GM19193 (cell line): Measurements from ENCODE around the gene SUZ12.

Experiments
- POLR2A ChIP-seq: IDR thresholded peaks from 4 replicates; pipeline ENCODE4 v1.6.1; 2011; ENCODE audit not compliant: insufficient read depth, insufficient read length; ENCODE audit errors: extremely low read depth

Gene SUZ12

DNA sequence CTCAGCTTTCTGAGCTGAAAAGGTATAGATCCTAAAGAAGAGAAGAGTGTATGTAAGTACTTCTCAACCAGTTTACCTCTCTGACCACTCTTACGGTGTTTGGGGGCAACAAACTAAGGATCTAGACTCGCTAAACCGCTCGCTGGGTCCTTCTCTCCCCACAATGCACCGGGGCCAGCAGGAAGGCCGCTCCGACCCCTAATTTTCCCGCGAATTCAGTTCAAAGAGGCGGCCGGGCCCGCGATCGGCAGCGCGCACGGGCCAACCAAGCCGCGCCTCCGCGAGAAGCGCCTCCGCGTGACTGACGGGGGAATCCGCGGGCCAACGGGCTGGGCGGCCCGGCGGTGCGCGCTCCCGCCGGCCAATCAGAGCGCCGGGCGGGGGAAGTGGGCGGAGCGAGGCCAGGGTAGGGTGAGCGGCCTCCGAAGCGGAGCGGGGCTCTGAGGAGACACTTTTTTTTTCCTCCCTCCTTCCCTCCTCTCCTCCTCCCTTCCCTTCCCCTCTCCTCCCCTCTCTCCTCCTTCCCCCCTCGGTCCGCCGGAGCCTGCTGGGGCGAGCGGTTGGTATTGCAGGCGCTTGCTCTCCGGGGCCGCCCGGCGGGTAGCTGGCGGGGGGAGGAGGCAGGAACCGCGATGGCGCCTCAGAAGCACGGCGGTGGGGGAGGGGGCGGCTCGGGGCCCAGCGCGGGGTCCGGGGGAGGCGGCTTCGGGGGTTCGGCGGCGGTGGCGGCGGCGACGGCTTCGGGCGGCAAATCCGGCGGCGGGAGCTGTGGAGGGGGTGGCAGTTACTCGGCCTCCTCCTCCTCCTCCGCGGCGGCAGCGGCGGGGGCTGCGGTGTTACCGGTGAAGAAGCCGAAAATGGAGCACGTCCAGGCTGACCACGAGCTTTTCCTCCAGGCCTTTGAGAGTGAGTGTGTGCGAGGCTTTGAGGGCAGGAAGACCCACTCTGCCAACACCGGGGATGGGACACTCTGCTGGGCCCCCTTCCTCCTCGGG lies at the start of gene SUZ12:
TSS of gene SUZ12 (plus strand) at position 393 of the 995 bp plus-strand sequence. CDS start at position 633, 240 bp downstream.
- TF ChIP-seq POLR2A: peak; percentile 79

DNA sequence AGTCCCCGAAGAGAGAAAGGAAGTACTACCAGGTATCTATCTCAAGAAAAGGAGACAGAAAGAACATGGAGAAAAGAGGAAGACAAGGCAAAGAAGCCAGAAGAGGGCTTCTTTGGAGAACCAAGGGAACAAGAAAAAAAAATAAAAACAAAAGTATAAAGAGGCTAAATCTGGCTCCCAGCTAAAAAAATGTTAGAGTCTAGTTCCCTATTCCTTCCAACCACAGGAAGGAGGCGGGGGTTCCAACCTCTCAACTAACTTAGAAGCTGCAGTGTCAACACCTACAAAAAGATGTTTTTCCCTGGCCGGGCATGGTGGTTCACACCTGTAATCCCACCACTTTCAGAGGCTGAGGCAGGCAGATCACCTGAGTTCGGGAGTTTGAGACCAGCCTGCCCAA lies 48.7 kb upstream of the SUZ12 start:
- no peak for TF ChIP-seq POLR2A

DNA sequence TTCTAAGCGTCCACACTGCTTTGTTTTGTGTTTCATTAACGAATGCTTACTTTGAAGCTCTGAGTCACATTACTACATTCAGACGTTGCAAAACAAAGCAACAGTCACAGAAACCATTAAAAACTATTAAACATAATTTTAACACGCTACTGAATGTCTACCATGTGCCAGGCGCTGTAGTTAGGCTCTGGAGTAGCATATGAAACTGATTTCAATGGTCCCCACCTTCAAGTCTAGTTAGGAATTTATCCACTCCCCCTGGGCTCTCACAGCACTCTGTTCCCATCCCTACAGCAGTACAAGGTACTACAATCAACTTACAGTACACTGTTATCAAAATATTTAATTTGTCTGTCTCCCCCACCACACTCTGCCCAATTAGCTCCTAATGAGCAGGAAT lies 35.9 kb upstream of the SUZ12 start:
- TF ChIP-seq POLR2A: no peak

DNA sequence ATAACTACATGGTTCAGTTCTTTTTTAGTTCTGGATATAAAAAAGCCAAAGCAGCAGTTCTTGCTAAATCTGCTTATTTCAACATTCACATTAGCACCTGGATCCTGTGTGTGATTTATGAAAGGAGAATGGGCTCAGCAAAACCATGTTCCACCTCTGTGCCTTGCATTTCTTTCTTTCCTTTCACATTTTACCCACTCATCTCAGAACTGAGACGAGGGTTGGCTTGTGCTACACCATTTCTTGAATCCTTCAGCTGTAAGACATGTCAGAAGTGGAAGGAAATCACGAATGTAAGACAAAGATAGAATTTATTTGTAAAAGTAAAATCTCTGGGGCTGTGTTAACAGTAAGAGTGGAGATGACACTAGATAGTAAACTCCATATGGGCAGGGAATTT lies 34.1 kb upstream of the SUZ12 start:
- no peak for TF ChIP-seq POLR2A

DNA sequence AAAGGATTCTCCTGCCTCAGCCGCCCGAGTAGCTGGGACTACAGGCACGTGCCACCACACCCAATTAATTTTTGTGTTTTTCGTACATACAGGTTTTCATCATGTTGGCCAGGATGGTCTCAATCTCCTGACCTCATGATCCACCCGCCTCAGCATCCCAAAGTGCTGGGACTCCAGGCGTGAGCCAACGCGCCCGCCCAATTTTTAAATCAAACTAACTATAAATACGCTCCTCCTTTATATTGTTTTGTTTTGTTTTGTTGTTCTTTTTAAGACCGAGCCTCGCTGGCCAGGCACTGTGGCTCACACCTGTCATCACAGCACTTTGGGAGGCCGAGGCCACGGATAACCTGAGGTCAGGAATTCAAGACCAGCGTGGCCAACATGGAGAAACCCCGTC lies 33.4 kb upstream of the SUZ12 start:
- no peak for TF ChIP-seq POLR2A

DNA sequence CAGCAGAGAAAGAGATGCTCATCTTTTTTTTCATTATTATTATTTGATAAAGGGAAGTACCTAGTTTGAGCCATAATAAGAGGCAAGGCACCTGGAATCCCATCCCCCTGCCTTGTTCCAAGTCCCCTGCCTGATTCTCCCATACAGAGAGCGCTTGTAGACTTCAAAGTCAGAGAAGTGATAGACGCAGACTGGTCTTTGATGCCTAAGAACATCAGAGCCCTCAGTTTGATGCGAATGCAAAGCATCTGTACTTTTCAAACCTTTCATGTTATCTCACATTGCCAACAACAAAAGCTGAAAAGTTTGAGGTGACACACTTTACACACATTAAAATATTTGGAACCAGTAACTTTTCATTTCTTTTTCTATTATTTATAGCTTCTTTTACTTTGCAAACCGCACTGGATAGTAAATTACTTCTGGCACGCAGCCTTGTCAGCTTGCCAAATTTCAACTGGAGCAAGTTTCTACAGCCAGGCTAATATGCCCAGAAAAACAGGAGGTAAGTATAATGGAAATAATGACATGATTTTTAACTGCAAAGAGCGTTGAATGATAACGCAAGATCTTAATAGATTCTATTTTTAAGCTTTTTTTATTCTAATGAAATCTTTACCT lies 29.4 kb upstream of the SUZ12 start:
- no peak for TF ChIP-seq POLR2A

DNA sequence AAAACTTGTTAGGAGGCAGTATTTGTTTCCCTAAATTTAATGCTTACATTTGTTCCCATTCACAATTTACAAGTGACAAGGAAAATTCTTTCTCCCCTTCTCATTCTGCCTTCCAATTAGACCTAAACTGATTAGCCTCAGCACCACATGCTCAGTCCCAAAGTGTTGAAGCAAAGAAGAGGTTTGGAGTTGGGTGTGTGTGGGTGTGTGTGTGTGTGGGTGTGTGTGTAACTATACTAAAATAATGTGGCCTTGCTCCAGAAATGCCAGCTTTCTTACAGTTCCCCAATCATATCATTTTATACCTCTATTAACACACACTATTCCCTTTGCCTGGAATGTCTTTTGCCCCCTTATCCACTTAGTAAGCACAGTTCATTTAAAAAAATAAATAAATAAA lies 28.4 kb upstream of the SUZ12 start:
- no peak for TF ChIP-seq POLR2A

DNA sequence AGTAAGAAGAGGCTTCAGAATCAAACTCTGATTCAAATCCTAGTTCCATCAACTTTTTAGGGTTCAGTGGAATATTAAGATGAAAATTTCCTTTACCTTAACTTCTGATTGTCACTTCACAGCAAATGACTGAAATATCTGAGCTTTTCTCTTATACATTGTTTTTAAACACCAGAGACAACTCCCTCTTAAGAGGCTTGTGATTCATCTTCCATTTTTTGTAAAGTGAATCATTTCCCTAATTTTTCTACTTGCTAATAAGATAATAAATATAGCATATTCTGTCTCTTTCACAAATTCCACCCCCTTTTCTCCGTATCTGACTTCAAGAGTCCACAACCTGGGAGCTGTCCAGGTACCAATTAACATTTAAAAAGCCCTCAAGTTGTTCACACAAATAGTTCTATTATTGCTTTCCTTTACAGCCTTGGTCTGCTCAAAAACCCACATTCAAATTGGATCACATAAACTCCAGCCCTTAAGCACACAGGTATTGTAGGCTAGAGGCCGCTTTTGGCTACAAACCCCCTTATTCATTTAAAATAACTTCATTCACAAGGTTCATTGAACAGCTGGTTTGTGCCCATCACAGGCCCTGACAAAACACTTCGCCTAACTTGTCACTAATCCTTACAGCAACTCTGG lies 21.2 kb upstream of the SUZ12 start:
- TF ChIP-seq POLR2A: no peak

DNA sequence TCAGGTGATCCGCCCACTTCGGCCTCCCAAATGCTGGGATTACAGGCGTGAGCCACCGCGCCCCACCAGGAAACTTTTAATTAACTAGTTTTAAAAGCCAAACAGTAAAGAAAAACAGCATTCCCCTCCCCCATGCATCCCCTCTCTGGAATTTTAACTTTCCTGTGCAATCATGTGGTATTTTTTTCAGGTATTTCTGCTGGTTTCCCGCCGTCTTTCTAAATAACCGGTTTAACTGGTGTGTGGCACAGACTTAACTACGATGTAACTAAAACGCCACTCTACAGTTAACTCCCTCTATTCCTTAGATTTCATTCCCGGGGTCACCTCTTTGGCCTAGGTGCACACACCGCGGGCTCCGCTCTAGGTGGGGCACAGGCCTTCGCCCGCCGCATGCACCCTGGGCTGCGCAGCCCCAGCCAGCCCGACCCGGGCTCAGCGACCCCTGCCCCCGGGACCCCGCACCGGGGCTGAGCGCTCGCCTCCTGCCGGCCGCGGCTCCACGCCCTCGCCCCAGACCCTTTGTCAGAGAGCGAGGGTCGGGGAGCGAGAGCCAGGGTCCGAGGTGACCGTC lies 20.2 kb upstream of the SUZ12 start:
- no peak for TF ChIP-seq POLR2A

DNA sequence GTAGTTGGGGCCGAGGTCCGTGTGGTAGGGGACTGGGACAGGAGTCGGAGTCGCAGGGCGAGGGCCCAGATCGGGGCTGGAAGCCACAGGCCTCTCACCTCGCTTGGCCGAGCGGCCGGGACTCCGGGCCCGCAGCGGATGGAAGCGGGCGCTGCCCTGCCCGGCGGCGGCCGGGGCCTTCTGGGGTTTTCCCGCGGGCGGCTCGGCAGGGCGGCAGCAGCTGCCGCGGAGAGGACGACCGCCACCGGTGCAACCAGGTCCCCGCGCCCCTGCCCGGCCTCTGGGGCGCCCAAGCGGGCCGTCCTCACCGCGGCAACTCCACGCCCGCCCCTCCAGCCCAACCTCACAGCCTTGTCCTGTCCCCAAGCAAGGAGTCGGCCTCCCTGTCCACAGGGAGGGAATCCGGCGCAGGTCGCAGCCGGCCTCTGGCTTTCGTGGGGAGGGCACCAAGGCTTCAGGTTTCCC lies 19.7 kb upstream of the SUZ12 start:
- no peak for TF ChIP-seq POLR2A

DNA sequence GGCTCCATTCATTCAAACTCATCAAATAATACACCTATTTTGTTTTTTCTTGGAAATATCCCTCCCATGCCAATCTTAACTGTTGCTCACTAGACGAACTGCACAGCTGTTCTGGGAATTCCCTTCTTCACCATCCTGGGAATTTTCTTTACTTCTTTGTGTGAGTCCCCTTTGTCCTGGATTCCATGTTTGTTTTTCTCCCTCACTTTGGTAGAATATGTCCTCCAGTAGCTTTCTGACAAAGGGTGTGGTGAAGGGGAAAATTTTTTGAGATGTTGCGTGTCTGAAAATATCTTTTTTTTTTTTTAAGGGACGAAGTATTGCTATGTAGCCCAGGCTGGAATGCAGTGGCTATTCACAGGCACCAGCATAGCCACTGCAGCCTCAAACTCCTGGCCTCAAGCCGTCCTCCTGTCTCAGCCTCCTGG lies 18.1 kb upstream of the SUZ12 start:
- no peak for TF ChIP-seq POLR2A

DNA sequence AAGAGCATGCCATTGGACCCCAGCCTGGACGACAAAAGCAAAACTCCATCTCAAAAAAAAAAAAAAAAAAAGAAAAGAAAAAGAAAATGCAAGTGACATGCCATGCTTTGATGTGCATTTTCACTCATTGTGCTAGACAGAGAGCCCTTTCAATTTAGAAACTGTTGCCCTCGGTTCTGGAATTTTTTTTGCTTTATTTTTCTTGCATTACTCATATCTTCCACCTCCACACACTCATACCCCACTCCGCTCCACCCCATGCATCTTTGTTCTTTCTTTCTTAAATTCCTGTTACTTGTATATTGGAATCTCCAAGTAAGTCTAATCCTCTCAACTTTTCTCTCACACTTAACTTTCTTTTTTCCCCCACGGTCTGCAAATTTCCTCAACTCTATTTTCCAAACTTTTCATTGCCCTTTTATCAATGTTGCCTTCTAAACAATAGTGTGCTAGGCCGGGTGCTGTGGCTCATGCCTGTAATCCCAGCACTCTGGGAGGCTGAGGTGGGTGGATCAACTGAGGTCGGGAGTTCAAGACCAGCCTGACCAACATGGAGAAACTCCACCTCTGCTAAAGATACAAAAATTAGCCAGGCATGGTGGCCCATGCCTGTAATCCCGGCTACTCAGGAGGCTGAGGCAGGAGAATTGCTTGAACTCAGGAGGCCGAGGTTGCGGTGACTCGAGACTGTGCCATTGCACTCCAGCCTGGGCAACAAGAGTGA lies 16.8 kb upstream of the SUZ12 start:
- TF ChIP-seq POLR2A: no peak

DNA sequence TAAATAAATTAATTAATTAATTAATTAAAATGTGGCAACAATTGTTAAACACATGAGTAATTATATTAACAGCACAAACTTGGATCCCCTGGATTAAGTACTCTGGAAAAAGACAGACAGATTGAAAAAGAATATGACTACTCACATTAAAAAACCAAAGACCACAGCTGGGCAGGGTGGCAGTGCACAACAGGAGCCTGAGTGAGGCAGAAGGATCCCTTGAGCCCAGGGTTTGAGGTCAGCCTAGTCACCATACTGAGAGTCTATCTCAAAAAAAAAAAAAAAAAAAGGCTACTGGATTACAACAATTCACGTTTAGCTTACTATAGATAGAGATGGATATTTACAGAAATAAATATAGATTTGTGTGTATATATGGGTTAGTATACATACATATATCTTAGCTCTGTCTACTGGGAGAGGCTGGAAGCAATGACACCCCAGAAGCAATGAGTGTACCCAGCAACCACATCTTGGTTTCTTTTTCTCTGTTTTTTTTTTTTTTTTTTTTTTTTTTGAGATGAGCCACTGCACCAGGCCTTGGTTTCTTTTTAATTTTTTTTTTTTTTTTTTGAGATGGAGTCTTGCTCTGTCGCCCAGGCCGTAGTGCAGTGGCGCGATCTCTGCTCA lies 10.6 kb upstream of the SUZ12 start:
- no peak for TF ChIP-seq POLR2A

DNA sequence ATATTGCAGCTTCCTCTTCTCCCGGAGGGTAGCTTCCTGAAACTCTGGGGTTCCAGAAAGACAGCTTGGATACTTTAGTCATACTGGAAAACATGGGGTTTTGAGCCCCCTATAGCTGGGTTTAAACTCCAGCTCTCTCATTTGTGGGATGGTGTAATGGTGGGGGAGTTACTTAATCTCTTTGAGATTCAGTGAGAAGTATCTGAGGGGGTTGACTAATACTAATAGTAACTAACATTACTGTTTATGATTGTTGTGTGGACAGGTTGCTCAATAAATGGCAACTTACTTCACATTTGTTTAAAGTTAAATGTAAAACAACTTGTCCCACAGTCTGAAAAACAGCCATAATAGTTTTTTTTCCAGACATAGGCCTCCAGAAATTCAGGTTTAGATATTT lies 5.1 kb upstream of the SUZ12 start:
- TF ChIP-seq POLR2A: no peak
